K562 (cell line): ENCODE data around the gene CCDC174. TPM values are rescaled to one million over a fixed set of nuclear protein-coding genes. Genes with fewer than 3 reads are reported as not detected.

Experiments used
- ATAC-seq: fragments of 200-7000 bp; cut with Tn5 transposase; 3 replicates; pipeline ENCODE4 v1.9.1; 2020; ENCODE audit warnings: moderate library complexity
- BruUV-seq: library from RNA; stranded (reverse); fragments of 400-500 nt; replicated peaks from 2 replicates; lab custom pipeline; 2021; lab: Mats Ljungman, UMichigan
- CTCF ChIA-PET: fragments of 300-600 bp; formaldehyde crosslinking; extraction: SDS; loops from one replicate; lab custom pipeline; 2021; ENCODE audit warnings: low intra/inter-chr PET ratio; lab: Yijun Ruan, JAX
- POLR2A ChIA-PET: fragments of 300-600, 350-650 bp; sonication (Branson Sonifier 250); formaldehyde crosslinking; extraction: SDS; loops from one replicate; lab custom pipeline; 2021; ENCODE audit warnings: antibody characterized with exemption, inconsistent platforms; lab: Yijun Ruan, JAX
- DNase-seq, 4 experiments: peaks; one replicate each; pipeline versions ENCODE4 v3.0.0 to v3.0.0-alpha.2; 2011 to 2018; ENCODE audit warnings: low spot score in 3 of 4, mixed read lengths in 3 of 4; ENCODE audit errors: extremely low read depth in 1 of 4
- FAIRE-seq: peaks from 2 replicates; lab custom pipeline; 2011; peaks lifted over from hg19 to GRCh38; lab: Jason Lieb, UNC
- H2AFZ ChIP-seq: 2 replicates; pipeline ENCODE4 v1.6.0; 2011; ENCODE audit warnings: low read depth, low read length, control low read depth, inconsistent platforms
- H3K27ac ChIP-seq: fragments of 200-600 bp; 3 replicates; pipeline ENCODE4 v1.8.0; 2011; ENCODE audit warnings: low read depth, mild to moderate bottlenecking, control low read depth, inconsistent platforms, low read length, moderate library complexity, mixed read lengths; ENCODE audit errors: extremely low read depth
- H3K27me3 ChIP-seq, 2 experiments: fragments of 300-600 bp in 1 of 2; 2 replicates in 1 of 2; 3 replicates in 1 of 2; pipeline versions ENCODE4 v1.6.0 to v1.8.0; 2011; ENCODE audit warnings: inconsistent platforms in 2 of 2, low read length in 2 of 2, mild to moderate bottlenecking in 1 of 2, mixed read lengths in 1 of 2, moderate library complexity in 1 of 2; ENCODE audit not compliant: control insufficient read depth in 2 of 2, insufficient read depth in 2 of 2
- H3K36me3 ChIP-seq: fragments of 300-600 bp; 3 replicates; pipeline ENCODE4 v1.8.0; 2011; ENCODE audit warnings: mild to moderate bottlenecking, low read length, inconsistent platforms; ENCODE audit not compliant: control insufficient read depth, insufficient read depth
- H3K4me1 ChIP-seq, 2 experiments: fragments of 200-600 bp in 1 of 2; replicated peaks in 1 of 2; 2 replicates in 1 of 2; 3 replicates in 1 of 2; pipeline versions ENCODE4 v1.5.1 to v1.8.0; 2011; ENCODE audit warnings: inconsistent platforms in 2 of 2, low read length in 2 of 2, mild to moderate bottlenecking in 1 of 2, mixed read lengths in 1 of 2, moderate library complexity in 1 of 2; ENCODE audit not compliant: control insufficient read depth in 2 of 2, insufficient read depth in 2 of 2
- H3K4me2 ChIP-seq: 2 replicates; pipeline ENCODE4 v1.6.1; 2011; ENCODE audit warnings: low read length, control low read depth, inconsistent platforms, mixed read lengths; ENCODE audit not compliant: insufficient read depth
- H3K4me3 ChIP-seq: fragments of 200-600 bp; sonication (generic), shearing (Covaris generic); 2 replicates; pipeline ENCODE4 v1.5.1; 2016; ENCODE audit warnings: control low read depth, inconsistent platforms
- H3K79me2 ChIP-seq: fragments of 200-600 bp; 3 replicates; pipeline ENCODE4 v1.8.0; 2011; ENCODE audit warnings: low read length, inconsistent platforms; ENCODE audit not compliant: control insufficient read depth, insufficient read depth
- H3K9ac ChIP-seq, 2 experiments: 2 replicates each; pipeline versions ENCODE4 v1.6.0 to v1.6.1; 2011; ENCODE audit warnings: low read depth in 2 of 2, low read length in 2 of 2, control low read depth in 1 of 2, inconsistent platforms in 1 of 2, mild to moderate bottlenecking in 1 of 2, mixed read lengths in 1 of 2; ENCODE audit not compliant: insufficient read depth in 1 of 2
- H3K9me1 ChIP-seq: one replicate; pipeline ENCODE4 v1.6.0; 2011; ENCODE audit warnings: inconsistent platforms, mild to moderate bottlenecking, low read length, moderate library complexity; ENCODE audit not compliant: control insufficient read depth, insufficient read depth
- H3K9me3 ChIP-seq: replicated peaks from 2 replicates; pipeline ENCODE4 v1.5.1; 2011; ENCODE audit warnings: low read depth, low read length, inconsistent platforms; ENCODE audit not compliant: control insufficient read depth, insufficient read depth
- H4K20me1 ChIP-seq: replicated peaks from 2 replicates; pipeline ENCODE4 v1.6.1; 2011; ENCODE audit warnings: low read length, inconsistent platforms, mixed read lengths; ENCODE audit not compliant: control insufficient read depth, insufficient read depth
- BMI1 ChIP-seq: fragments of 150-350 bp; IDR thresholded peaks from 2 replicates; pipeline ENCODE4 v1.6.1; 2014; ENCODE audit warnings: low read length
- BRF1 ChIP-seq: IDR thresholded peaks from 3 replicates; pipeline ENCODE4 v1.6.1; 2011; ENCODE audit warnings: borderline replicate concordance, mild to moderate bottlenecking; ENCODE audit not compliant: insufficient read length; ENCODE audit errors: extremely low read depth
- CREBBP ChIP-seq: IDR thresholded peaks from one replicate; pipeline ENCODE4 v1.6.1; 2012; ENCODE audit warnings: low read depth, mild to moderate bottlenecking, control low read depth, inconsistent platforms, low read length
- DACH1 ChIP-seq: fragments of 450-650 bp; IDR thresholded peaks from 2 replicates; pipeline ENCODE4 v1.6.1; 2018; ENCODE audit not compliant: partially characterized antibody
- EZH2 ChIP-seq: IDR thresholded peaks from 2 replicates; pipeline ENCODE4 v1.6.1; 2012; ENCODE audit warnings: low read depth, mild to moderate bottlenecking, inconsistent platforms, low read length, borderline replicate concordance
- KLF13 ChIP-seq: fragments of 450-650 bp; IDR thresholded peaks from 2 replicates; pipeline ENCODE4 v1.6.1; 2016; ENCODE audit warnings: missing genetic modification characterization, low read depth, mild to moderate bottlenecking, missing compliant biosample characterization, moderate library complexity, borderline replicate concordance
- RFX5 ChIP-seq: IDR thresholded peaks from 2 replicates; pipeline ENCODE4 v1.6.1; 2011; ENCODE audit warnings: low read depth, mild to moderate bottlenecking, improper control_type of control experiment, low read length
- SETDB1 ChIP-seq: IDR thresholded peaks from one replicate; pipeline ENCODE4 v1.6.1; 2012; ENCODE audit warnings: low read length, control low read depth, inconsistent platforms
- TAF7 ChIP-seq: fragments of 450-650 bp; IDR thresholded peaks from 2 replicates; pipeline ENCODE4 v1.6.1; 2016; ENCODE audit warnings: missing genetic modification characterization, missing compliant biosample characterization
- ZBTB8A ChIP-seq: fragments of 450-650 bp; IDR thresholded peaks from 2 replicates; pipeline ENCODE4 v1.6.1; 2018; ENCODE audit warnings: mild to moderate bottlenecking, moderate library complexity; ENCODE audit not compliant: partially characterized antibody
- ZFP30 ChIP-seq: fragments of 250-450 bp; sonication (Bioruptor Pico); IDR thresholded peaks from 2 replicates; pipeline ENCODE4 v1.8.0; 2022; ENCODE audit warnings: moderate library complexity, mild to moderate bottlenecking, inconsistent platforms, borderline replicate concordance
- ZFPM2 ChIP-seq: fragments of 250-450 bp; sonication (Bioruptor Pico); IDR thresholded peaks from 2 replicates; pipeline ENCODE4 v1.5.1; 2022; ENCODE audit warnings: mild to moderate bottlenecking
- ZKSCAN3 ChIP-seq: fragments of 250-450 bp; sonication (Bioruptor Pico); IDR thresholded peaks from 2 replicates; pipeline ENCODE4 v1.4.0; 2020
- WGBS: fragments of 100-300 bp; shearing (Covaris generic); methylation state at CpG from one replicate; pipeline ENCODE4 v1.1.6; 2016; ENCODE audit warnings: low coverage, mixed read lengths; ENCODE audit not compliant: insufficient coverage; ENCODE audit errors: missing lambda C conversion rate; 5-methylcytosine and 5-hydroxymethylcytosine counted together
- in situ Hi-C: fragments of 300-500 bp; cut with MboI; formaldehyde crosslinking; loops from 4 replicates; pipeline ENCODE4 v1.15.0; 2018; ENCODE audit warnings: inconsistent platforms, mixed read lengths
- intact Hi-C: fragments of 100-400 bp; cut with micrococcal nuclease; formaldehyde crosslinking; loops from 2 replicates; pipeline ENCODE4 v1.14.2; 2022
- polyA plus RNA-seq, 8 experiments: library from polyadenylated mRNA; depleted of rRNA in 4 of 8; stranded (reverse) in 5 of 8; unstranded in 3 of 8; fragments of >200 nt; fragmentation: Nextera tagmentation in 2 of 8; fragmentation: Illumina TruSeq in 1 of 8; extraction: Ambion mirVana in 2 of 8; extraction: Trizol in 1 of 8; gene quantifications; 2 replicates each; pipeline versions ENCODE4 v1.2.1 to v1.2.3, GENCODE V29; 2011 to 2014; ENCODE audit warnings: inconsistent platforms in 1 of 8, missing spikeins in 1 of 8
- total RNA-seq, 7 experiments: library from RNA; depleted of rRNA in 6 of 7; stranded (reverse); fragments of >200 nt in 6 of 7; fragmentation: Illumina TruSeq in 2 of 7; extraction: Trizol in 2 of 7; gene quantifications; 2 replicates each; pipeline versions ENCODE4 v1.2.1 to v1.2.3, GENCODE V29; 2011 to 2021; ENCODE audit warnings: low replicate concordance in 1 of 7
- TF ChIP-seq, protein P1 (sequence below), 2 experiments: fragments of 450-650 bp; conservative IDR thresholded peaks; 2 replicates each; pipeline ENCODE4 v1.6.1; 2017; ENCODE audit warnings: mild to moderate bottlenecking in 2 of 2, moderate library complexity in 2 of 2

The CCDC174 gene
- total and polyA plus RNA-seq, 9 of the 15 experiments (the other 6 are each of a cell fraction or from before 2014, with no cell fraction given): 7.4 to 41.0 (median 28.5) TPM

DNA sequence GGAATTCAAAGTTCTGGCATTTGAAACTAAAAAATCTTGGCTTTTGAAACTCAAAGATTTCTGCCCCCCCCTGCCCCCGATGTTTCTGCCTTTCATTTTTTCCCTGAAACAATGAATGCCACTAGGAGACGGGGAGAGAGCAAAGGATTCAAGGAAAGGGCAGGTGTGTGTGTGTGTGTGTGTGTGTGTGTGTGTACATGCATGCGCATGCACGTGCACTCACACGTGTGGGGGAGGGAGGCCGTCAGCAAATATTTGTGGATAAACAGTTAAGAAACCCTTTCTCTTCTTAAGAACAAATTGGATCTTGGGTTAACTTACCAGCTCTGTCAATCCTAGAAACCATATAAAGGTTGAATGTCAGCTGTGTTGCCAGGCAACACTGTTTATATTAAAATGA is 29.2 kb upstream of the CCDC174 start (continued):
- no peak for TF ChIP-seq RFX5

DNA sequence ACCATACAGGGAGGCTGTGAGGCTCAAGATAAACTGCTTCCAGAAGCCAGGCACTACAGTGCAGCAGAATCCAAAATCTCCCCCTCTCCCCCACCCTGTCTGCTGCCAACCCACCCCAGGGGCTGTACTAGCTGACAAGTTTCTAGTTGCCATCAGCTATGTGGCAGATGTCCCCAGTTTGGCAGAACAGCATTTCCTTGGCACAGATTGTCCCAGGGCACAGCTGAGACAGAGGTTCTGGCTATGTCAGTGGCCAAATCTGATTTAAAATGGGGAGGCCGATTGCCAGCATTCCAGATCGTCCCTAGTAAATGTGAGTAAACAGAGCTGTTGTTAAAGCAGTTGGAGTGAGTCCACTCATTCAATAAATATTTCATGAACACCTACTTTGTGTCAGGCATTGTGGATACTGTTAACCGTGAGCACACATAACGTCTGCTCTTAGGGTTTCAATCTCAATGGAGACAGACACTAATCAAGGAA is 28.0 kb upstream of the CCDC174 start:
- no peak overlapping the region for H3K27ac ChIP-seq
- H3K79me2 ChIP-seq: no peaks in the 10 kb centered on the region
- no peak overlapping the region for H3K4me2 ChIP-seq
- ATAC-seq (no peak), FAIRE-seq (no peak), DNase-seq (no peak)
- 2% methylated on average over 4 of the region's 4 CpGs for WGBS
- in situ Hi-C loops (no loop called here), intact Hi-C loops (no loop called here)
- peaks cover 25 to 50% of the 10 kb centered on the region in 2 experiments for H3K27me3 ChIP-seq
- H4K20me1 ChIP-seq: no peaks in the 10 kb centered on the region; the same call in 1 of the 2 replicates
- BruUV-seq: no TSS peak
- POLR2A ChIA-PET: interaction anchor here (0.6 to 1.0 kb wide), 4 partner anchors 14 to 51 kb away, joined by 3 to 5 read pairs (median 3); partner anchors contain the start of gene CCDC174
- H3K9me1 ChIP-seq: no peaks in the 10 kb centered on the region
- H3K36me3 ChIP-seq: no peaks in the 10 kb centered on the region
- H2AFZ ChIP-seq: no peak overlapping the region
- peaks cover 3 to 7% of the 10 kb centered on the region in 2 experiments; a peak in 2 of 5 replicates for H3K4me1 ChIP-seq
- TF ChIP-seq ZFP30 (CRISPR knock-in tag) (no peak), EZH2 (no peak), TAF7 (tag) (no peak), ZKSCAN3 (CRISPR knock-in tag) (no peak), BRF1 (no peak), SETDB1 (no peak), ZBTB8A (no peak), BMI1 (no peak), DACH1 (no peak), KLF13 (tag) (no peak), ZFPM2 (CRISPR knock-in tag) (no peak), CREBBP (no peak)
- TF ChIP-seq, protein P1, sequence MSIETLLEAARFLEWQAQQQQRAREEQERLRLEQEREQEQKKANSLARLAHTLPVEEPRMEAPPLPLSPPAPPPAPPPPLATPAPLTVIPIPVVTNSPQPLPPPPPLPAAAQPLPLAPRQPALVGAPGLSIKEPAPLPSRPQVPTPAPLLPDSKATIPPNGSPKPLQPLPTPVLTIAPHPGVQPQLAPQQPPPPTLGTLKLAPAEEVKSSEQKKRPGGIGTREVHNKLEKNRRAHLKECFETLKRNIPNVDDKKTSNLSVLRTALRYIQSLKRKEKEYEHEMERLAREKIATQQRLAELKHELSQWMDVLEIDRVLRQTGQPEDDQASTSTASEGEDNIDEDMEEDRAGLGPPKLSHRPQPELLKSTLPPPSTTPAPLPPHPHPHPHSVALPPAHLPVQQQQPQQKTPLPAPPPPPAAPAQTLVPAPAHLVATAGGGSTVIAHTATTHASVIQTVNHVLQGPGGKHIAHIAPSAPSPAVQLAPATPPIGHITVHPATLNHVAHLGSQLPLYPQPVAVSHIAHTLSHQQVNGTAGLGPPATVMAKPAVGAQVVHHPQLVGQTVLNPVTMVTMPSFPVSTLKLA (conservative IDR thresholded peaks at IDR 0.05): no peak
- no peaks in the 10 kb centered on the region for H3K9me3 ChIP-seq
- no peak overlapping the region for H3K9ac ChIP-seq
- CTCF ChIA-PET: no interaction called here
- H3K4me3 ChIP-seq: no peak overlapping the region
